Measurements from ENCODE around the gene ARRDC1.

DNA sequence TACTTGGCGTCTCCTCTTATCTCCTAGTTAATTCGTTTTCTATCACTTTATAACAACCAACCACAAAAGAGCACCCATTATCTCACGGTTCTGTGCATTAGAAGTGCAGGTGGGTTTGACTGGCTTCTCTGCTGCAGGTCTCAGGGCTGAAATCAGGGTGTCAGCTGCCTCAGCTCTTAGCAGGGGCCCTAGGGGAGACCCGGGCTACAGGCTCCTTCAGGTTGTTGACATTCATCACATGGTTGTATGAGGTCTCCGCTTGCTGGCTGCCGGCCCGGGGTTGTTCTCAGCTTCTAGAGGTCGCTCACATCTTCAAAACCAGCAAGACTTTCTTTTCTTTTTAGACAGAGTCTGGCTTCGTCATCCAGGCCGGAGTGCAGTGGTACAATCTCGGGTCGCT lies 12.3 kb upstream of the ARRDC1 start:
- TF ChIP-seq, protein P1, sequence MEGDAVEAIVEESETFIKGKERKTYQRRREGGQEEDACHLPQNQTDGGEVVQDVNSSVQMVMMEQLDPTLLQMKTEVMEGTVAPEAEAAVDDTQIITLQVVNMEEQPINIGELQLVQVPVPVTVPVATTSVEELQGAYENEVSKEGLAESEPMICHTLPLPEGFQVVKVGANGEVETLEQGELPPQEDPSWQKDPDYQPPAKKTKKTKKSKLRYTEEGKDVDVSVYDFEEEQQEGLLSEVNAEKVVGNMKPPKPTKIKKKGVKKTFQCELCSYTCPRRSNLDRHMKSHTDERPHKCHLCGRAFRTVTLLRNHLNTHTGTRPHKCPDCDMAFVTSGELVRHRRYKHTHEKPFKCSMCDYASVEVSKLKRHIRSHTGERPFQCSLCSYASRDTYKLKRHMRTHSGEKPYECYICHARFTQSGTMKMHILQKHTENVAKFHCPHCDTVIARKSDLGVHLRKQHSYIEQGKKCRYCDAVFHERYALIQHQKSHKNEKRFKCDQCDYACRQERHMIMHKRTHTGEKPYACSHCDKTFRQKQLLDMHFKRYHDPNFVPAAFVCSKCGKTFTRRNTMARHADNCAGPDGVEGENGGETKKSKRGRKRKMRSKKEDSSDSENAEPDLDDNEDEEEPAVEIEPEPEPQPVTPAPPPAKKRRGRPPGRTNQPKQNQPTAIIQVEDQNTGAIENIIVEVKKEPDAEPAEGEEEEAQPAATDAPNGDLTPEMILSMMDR (IDR thresholded peaks at IDR 0.05), result no peak
- no peak for TF ChIP-seq ZFX (IDR thresholded peaks at IDR 0.05; ENCODE audit: borderline replicate concordance)
